Neural cell (in vitro differentiated cells): ENCODE results near the gene CCDC24. TPM values are rescaled to one million over a fixed set of nuclear protein-coding genes. Genes with fewer than 3 reads are reported as not detected.
A peak's percentile ranks its signal among the peaks of the same experiment; 100 is the strongest.

ENCODE experiments used
- H2AFZ ChIP-seq: fragments of 200-600, 300-800 bp; sonication (generic), shearing (Covaris generic); 2 replicates; pipeline ENCODE4 v1.6.0; 2014; ENCODE audit warnings: low read depth, mild to moderate bottlenecking, antibody characterized with exemption, low read length, moderate library complexity
- H3F3A ChIP-seq: fragments of 200-600 bp; shearing (Covaris generic); 2 replicates; pipeline ENCODE4 v1.6.1; 2016; ENCODE audit warnings: mild to moderate bottlenecking, moderate library complexity, mixed read lengths, antibody characterized with exemption, low read length; ENCODE audit not compliant: insufficient read depth, poor library complexity, severe bottlenecking
- H3K27ac ChIP-seq: fragments of 200-600, 300-800 bp; sonication (generic), shearing (Covaris generic); 2 replicates; pipeline ENCODE4 v1.5.1; 2014; ENCODE audit warnings: mild to moderate bottlenecking, low read length, moderate library complexity
- H3K27me3 ChIP-seq: fragments of 300-800, 200-600 bp; sonication (generic), shearing (Covaris generic); 2 replicates; pipeline ENCODE4 v1.6.0; 2014; ENCODE audit warnings: mild to moderate bottlenecking, low read depth, low read length, moderate library complexity; ENCODE audit not compliant: insufficient read depth
- H3K36me3 ChIP-seq: fragments of 300-800, 200-600 bp; sonication (generic), shearing (Covaris generic); 2 replicates; pipeline ENCODE4 v1.5.1; 2014; ENCODE audit warnings: mild to moderate bottlenecking, antibody characterized with exemption, low read length, moderate library complexity; ENCODE audit not compliant: insufficient read depth
- H3K4me2 ChIP-seq: fragments of 300-800, 200-600 bp; sonication (generic), shearing (Covaris generic); 2 replicates; pipeline ENCODE4 v1.6.0; 2014; ENCODE audit warnings: mild to moderate bottlenecking, low read length
- H3K4me3 ChIP-seq: fragments of 300-800, 200-600 bp; sonication (generic), shearing (Covaris generic); 2 replicates; pipeline ENCODE4 v1.5.1; 2014; ENCODE audit warnings: mild to moderate bottlenecking, low read length, moderate library complexity
- H3K79me2 ChIP-seq: fragments of 200-600 bp; shearing (Covaris generic); replicated peaks from 2 replicates; pipeline ENCODE4 v1.6.0; 2014; ENCODE audit warnings: mild to moderate bottlenecking, low read length, moderate library complexity; ENCODE audit not compliant: insufficient read depth
- H3K9ac ChIP-seq: fragments of 300-800, 200-600 bp; sonication (generic), shearing (Covaris generic); 2 replicates; pipeline ENCODE4 v1.6.1; 2016; ENCODE audit warnings: mild to moderate bottlenecking, low read length, mixed read lengths
- H3K9me2 ChIP-seq: fragments of 200-600 bp; shearing (Covaris generic); 2 replicates; pipeline ENCODE4 v1.6.1; 2016; ENCODE audit warnings: mild to moderate bottlenecking, low read length, mixed read lengths; ENCODE audit not compliant: insufficient read depth
- H3K9me3 ChIP-seq: fragments of 200-600, 300-800 bp; sonication (generic), shearing (Covaris generic); 2 replicates; pipeline ENCODE4 v1.6.1; 2016; ENCODE audit warnings: mild to moderate bottlenecking, mixed run types, low read length, moderate library complexity, mixed read lengths
- H4K20me1 ChIP-seq: fragments of 200-600 bp; shearing (Covaris generic); 2 replicates; pipeline ENCODE4 v1.6.1; 2016; ENCODE audit warnings: mild to moderate bottlenecking, mixed run types; ENCODE audit not compliant: insufficient read depth
- CTCF ChIP-seq: fragments of 450-650 bp; IDR thresholded peaks from 2 replicates; pipeline ENCODE4 v1.5.1; 2014; ENCODE audit warnings: antibody characterized with exemption, mild to moderate bottlenecking, moderate library complexity; ENCODE audit not compliant: poor library complexity, severe bottlenecking
- EP300 ChIP-seq: fragments of 450-650 bp; conservative IDR thresholded peaks from 2 replicates; pipeline ENCODE4 v1.6.1; 2014; ENCODE audit warnings: antibody characterized with exemption, mild to moderate bottlenecking, moderate library complexity; ENCODE audit not compliant: poor library complexity, severe bottlenecking
- EZH2 ChIP-seq: fragments of 200-600, 300-800 bp; shearing (Covaris generic), sonication (generic); IDR thresholded peaks from 2 replicates; pipeline ENCODE4 v1.6.1; 2014; ENCODE audit warnings: antibody characterized with exemption, low read length, borderline replicate concordance, mild to moderate bottlenecking; ENCODE audit not compliant: insufficient read depth, poor library complexity, severe bottlenecking
- MXI1 ChIP-seq: fragments of 450-650 bp; conservative IDR thresholded peaks from 2 replicates; pipeline ENCODE4 v1.6.1; 2014; ENCODE audit warnings: antibody characterized with exemption, mild to moderate bottlenecking; ENCODE audit not compliant: poor library complexity, severe bottlenecking
- POLR2AphosphoS5 ChIP-seq: IDR thresholded peaks from 2 replicates; pipeline ENCODE4 v1.6.1; 2012
- RAD21 ChIP-seq: fragments of 450-650 bp; conservative IDR thresholded peaks from 2 replicates; pipeline ENCODE4 v1.6.1; 2014; ENCODE audit warnings: antibody characterized with exemption, mild to moderate bottlenecking, moderate library complexity
- REST ChIP-seq: IDR thresholded peaks from 2 replicates; pipeline ENCODE4 v1.6.1; 2012; ENCODE audit warnings: borderline replicate concordance
- SMC3 ChIP-seq: fragments of 450-650 bp; conservative IDR thresholded peaks from 2 replicates; pipeline ENCODE4 v1.6.1; 2014; ENCODE audit warnings: antibody characterized with exemption, mild to moderate bottlenecking, moderate library complexity; ENCODE audit not compliant: poor library complexity
- TAF1 ChIP-seq: IDR thresholded peaks from 2 replicates; pipeline ENCODE4 v1.6.1; 2012; ENCODE audit warnings: low read depth
- polyA plus RNA-seq: library from polyadenylated mRNA; depleted of rRNA; stranded (reverse); fragments of >200 nt; gene quantifications from 2 replicates; pipeline ENCODE4 v1.2.3, GENCODE V29; 2014

Gene CCDC24
- polyA plus RNA-seq, 1 donor from 2014 or later, result 16.5 TPM

- no peaks in the 10 kb centered on the region for H4K20me1 ChIP-seq
- H3K4me2 ChIP-seq, result no peak overlapping the region
- H3K4me3 ChIP-seq, result peak overlapping the region; percentile 91
- TF ChIP-seq POLR2AphosphoS5, result no peak
- no peak for TF ChIP-seq RAD21
- no peak for TF ChIP-seq REST
- TF ChIP-seq SMC3, result no peak
- no peak for TF ChIP-seq EP300
- TF ChIP-seq EZH2, result no peak
- TF ChIP-seq TAF1, result no peak
- no peak for TF ChIP-seq CTCF
- no peak for TF ChIP-seq MXI1
- no peaks in the 10 kb centered on the region for H3K27me3 ChIP-seq
- H3F3A ChIP-seq, result no peaks in the 10 kb centered on the region
- H3K9me2 ChIP-seq, result no peaks in the 10 kb centered on the region
- H3K79me2 ChIP-seq, result no peaks in the 10 kb centered on the region
- H3K36me3 ChIP-seq, result no peaks in the 10 kb centered on the region
- H3K27ac ChIP-seq, result no peak overlapping the region
- no peak overlapping the region for H3K9ac ChIP-seq
- H2AFZ ChIP-seq, result no peak overlapping the region
- no peaks in the 10 kb centered on the region for H3K9me3 ChIP-seq
These were observed 864 bp upstream of the CCDC24 start for GRCh38 chr1:43990271-43991199.

- Histone ChIP-seq H2AFZ (no peak overlapping the region), H3K27me3 (no peaks in the 10 kb centered on the region), H3K9ac (peak overlapping the region; percentile 65), H3K36me3 (no peaks in the 10 kb centered on the region), H3F3A (no peaks in the 10 kb centered on the region), H3K27ac (no peak overlapping the region), H3K9me2 (no peaks in the 10 kb centered on the region), H3K9me3 (no peaks in the 10 kb centered on the region), H3K4me3 (peak overlapping the region; percentile 91), H4K20me1 (no peaks in the 10 kb centered on the region), H3K79me2 (no peaks in the 10 kb centered on the region), H3K4me2 (peak overlapping the region; percentile 73)
- no peak for TF ChIP-seq POLR2AphosphoS5
- no peak for TF ChIP-seq RAD21
- no peak for TF ChIP-seq SMC3
- TF ChIP-seq MXI1, result no peak
- no peak for TF ChIP-seq CTCF
- no peak for TF ChIP-seq EZH2
- no peak for TF ChIP-seq EP300
- TF ChIP-seq REST, result no peak
- TF ChIP-seq TAF1, result no peak
These were observed 261 bp upstream of the CCDC24 start for GRCh38 chr1:43991200-43991475.
